Loucy (cell line): ENCODE results near the gene ZDHHC8.
"Not testable (repeated sequence)": the region's sequence is repeated elsewhere in the genome, so short reads cannot be mapped to it uniquely, and the experiment has no call there.

Source experiments
- EZH2phosphoT487 ChIP-seq: fragments of 200-600 bp; IDR thresholded peaks from 2 replicates; pipeline ENCODE4 v1.6.1; 2018; ENCODE audit warnings: antibody characterized with exemption, mild to moderate bottlenecking, moderate library complexity, borderline replicate concordance
- TF ChIP-seq, protein P1 (sequence below): fragments of 200-600 bp; sonication (generic); conservative IDR thresholded peaks from 2 replicates; pipeline ENCODE4 v1.5.1; 2014; ENCODE audit warnings: mild to moderate bottlenecking, antibody characterized with exemption, low read length

DNA sequence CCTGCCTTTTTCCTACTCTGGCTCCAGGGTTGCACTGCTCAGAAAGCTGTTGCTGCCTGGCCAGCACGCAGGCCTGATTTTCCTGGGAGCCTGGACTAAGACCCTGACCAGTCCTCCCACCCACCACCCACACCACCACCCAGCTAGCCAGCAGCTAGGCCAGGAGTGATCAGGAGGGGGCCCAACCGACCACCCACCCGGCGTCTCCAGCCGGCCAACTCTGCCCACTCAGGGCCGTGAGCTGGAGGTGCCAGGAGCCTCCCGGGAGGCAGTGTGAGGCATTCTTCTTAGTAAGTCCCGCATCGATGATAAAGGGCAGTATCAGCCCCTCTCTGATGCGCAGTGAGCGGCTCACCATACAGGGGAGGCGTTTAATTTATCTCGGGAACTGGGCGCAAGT lies 27.9 kb downstream of the ZDHHC8 start:
- TF ChIP-seq, protein P1, sequence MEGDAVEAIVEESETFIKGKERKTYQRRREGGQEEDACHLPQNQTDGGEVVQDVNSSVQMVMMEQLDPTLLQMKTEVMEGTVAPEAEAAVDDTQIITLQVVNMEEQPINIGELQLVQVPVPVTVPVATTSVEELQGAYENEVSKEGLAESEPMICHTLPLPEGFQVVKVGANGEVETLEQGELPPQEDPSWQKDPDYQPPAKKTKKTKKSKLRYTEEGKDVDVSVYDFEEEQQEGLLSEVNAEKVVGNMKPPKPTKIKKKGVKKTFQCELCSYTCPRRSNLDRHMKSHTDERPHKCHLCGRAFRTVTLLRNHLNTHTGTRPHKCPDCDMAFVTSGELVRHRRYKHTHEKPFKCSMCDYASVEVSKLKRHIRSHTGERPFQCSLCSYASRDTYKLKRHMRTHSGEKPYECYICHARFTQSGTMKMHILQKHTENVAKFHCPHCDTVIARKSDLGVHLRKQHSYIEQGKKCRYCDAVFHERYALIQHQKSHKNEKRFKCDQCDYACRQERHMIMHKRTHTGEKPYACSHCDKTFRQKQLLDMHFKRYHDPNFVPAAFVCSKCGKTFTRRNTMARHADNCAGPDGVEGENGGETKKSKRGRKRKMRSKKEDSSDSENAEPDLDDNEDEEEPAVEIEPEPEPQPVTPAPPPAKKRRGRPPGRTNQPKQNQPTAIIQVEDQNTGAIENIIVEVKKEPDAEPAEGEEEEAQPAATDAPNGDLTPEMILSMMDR, result not testable (repeated sequence)
- TF ChIP-seq EZH2phosphoT487, result not testable (repeated sequence)
